ENCODE results near the gene VBP1.
"Not testable (repeated sequence)": the region's sequence is repeated elsewhere in the genome, so short reads cannot be mapped to it uniquely, and the experiment has no call there.

Gene VBP1

GRCh38 chrX:155216179-155216939, at the start of gene VBP1:
Gene VBP1 (plus strand): TSS chrX:155216460. CDS start chrX:155216483, 23 bp downstream.
- DNase-seq = peak; percentile 90

- DNase-seq = no peak
These were observed 46.4 kb upstream of the VBP1 start for GRCh38 chrX:155169881-155170280.

- DNase-seq = no peak
These were observed 36.8 kb upstream of the VBP1 start for GRCh38 chrX:155179346-155179997.

- DNase-seq = peak; percentile 26
These were observed 27.5 kb upstream of the VBP1 start for GRCh38 chrX:155188786-155189185.

- no peak for DNase-seq
These were observed 5.1 kb upstream of the VBP1 start for GRCh38 chrX:155211208-155211607.

GRCh38 chrX:155213731-155214130, 2.5 kb upstream of the VBP1 start:
- DNase-seq = no peak

GRCh38 chrX:155215443-155216178, 649 bp upstream of the VBP1 start:
- DNase-seq = no peak

GRCh38 chrX:155216940-155217440, 730 bp downstream of the VBP1 start:
- DNase-seq = no peak

- no peak for DNase-seq
These were observed 2.5 kb downstream of the VBP1 start for GRCh38 chrX:155218777-155219176.

- DNase-seq = no peak
These were observed 5.1 kb downstream of the VBP1 start for GRCh38 chrX:155221351-155221750.

GRCh38 chrX:155223746-155224145, 7.5 kb downstream of the VBP1 start:
- DNase-seq = not testable (repeated sequence)

GRCh38 chrX:155225774-155226173, 9.5 kb downstream of the VBP1 start:
- no peak for DNase-seq

- DNase-seq = no peak
These were observed 14.9 kb downstream of the VBP1 start for GRCh38 chrX:155231163-155231562.

GRCh38 chrX:155235891-155236290, 19.6 kb downstream of the VBP1 start:
- DNase-seq = no peak

GRCh38 chrX:155237719-155238118, 21.5 kb downstream of the VBP1 start:
- no peak for DNase-seq

GRCh38 chrX:155242300-155242699, 26.0 kb downstream of the VBP1 start:
- no peak for DNase-seq

- DNase-seq = no peak
These were observed 30.5 kb downstream of the VBP1 start for GRCh38 chrX:155246748-155247147.

- no peak for DNase-seq
These were observed 31.2 kb downstream of the VBP1 start for GRCh38 chrX:155247497-155247896.

- no peak for DNase-seq
These were observed 35.1 kb downstream of the VBP1 start for GRCh38 chrX:155251391-155251790.

- DNase-seq = no peak
These were observed 43.5 kb downstream of the VBP1 start for GRCh38 chrX:155259752-155260151.

- DNase-seq = no peak
These were observed 46.9 kb downstream of the VBP1 start for GRCh38 chrX:155262970-155263754.

GRCh38 chrX:155263854-155264628, 47.8 kb downstream of the VBP1 start, which contains the start of gene RAB39B:
Gene RAB39B (minus strand): TSS chrX:155264491. CDS start chrX:155264288, 203 bp downstream.
- DNase-seq = peak; percentile 69
